ENCODE results near the gene STH.

DNA sequence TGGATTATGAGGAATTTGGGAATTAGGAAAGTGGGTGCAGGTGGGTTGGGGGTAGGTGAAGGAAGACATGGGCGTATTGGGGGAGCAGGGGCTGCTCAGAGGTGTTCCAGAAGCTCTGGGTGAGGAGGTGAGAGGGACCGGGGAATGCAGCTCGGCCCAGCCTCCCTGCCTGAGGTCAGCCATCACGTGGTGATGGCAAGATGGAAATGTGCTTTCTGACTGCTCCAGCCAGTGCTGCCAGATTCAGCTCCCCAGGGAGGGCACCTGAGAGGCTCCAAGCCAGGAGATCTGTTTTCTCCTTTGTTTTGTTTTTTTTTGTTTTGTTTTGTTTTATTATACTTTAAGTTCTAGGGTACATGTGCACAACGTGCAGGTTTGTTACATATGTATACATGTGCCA is 35.2 kb upstream of the STH start:
- TF ChIP-seq, protein P1, sequence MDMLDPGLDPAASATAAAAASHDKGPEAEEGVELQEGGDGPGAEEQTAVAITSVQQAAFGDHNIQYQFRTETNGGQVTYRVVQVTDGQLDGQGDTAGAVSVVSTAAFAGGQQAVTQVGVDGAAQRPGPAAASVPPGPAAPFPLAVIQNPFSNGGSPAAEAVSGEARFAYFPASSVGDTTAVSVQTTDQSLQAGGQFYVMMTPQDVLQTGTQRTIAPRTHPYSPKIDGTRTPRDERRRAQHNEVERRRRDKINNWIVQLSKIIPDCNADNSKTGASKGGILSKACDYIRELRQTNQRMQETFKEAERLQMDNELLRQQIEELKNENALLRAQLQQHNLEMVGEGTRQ (IDR thresholded peaks at IDR 0.05; ENCODE audit: borderline replicate concordance, low read depth, low read length): no peak
- no peak for TF ChIP-seq MTA3 (IDR thresholded peaks at IDR 0.05; ENCODE audit: borderline replicate concordance, low read length)
- TF ChIP-seq EZH2 (IDR thresholded peaks at IDR 0.05; ENCODE audit: borderline replicate concordance, control insufficient read depth, low read depth, low read length): no peak
- no peak for TF ChIP-seq EP300 (IDR thresholded peaks at IDR 0.05; ENCODE audit: borderline replicate concordance in 1 of 2, control insufficient read depth in 1 of 2, low read depth in 2 of 2, low read length in 2 of 2)
- no peak for TF ChIP-seq BHLHE40 (IDR thresholded peaks at IDR 0.05; ENCODE audit: borderline replicate concordance in 1 of 2, low read depth in 2 of 2, low read length in 1 of 2)
- no peak for TF ChIP-seq POLR2AphosphoS5 (IDR thresholded peaks at IDR 0.05; ENCODE audit: low read length)

All from GM12878 (cell line).